GM18951 (cell line): ENCODE data around the gene CLEC12A.
"Not testable (repeated sequence)": the region's sequence is repeated elsewhere in the genome, so short reads cannot be mapped to it uniquely, and the experiment has no call there.

Experiments used
- POLR2A ChIP-seq: IDR thresholded peaks from 4 replicates; pipeline ENCODE4 v1.6.1; 2011; ENCODE audit warnings: mild to moderate bottlenecking; ENCODE audit not compliant: insufficient read length, insufficient read depth; ENCODE audit errors: extremely low read depth
- in situ Hi-C: fragments of 300-500 bp; cut with MboI; formaldehyde crosslinking; loops from one replicate; pipeline ENCODE4 v1.12.0; 2022; ENCODE audit warnings: low sequenced_read_pairs, mixed read lengths, inconsistent platforms; ENCODE audit not compliant: unreplicated experiment

Gene CLEC12A

DNA sequence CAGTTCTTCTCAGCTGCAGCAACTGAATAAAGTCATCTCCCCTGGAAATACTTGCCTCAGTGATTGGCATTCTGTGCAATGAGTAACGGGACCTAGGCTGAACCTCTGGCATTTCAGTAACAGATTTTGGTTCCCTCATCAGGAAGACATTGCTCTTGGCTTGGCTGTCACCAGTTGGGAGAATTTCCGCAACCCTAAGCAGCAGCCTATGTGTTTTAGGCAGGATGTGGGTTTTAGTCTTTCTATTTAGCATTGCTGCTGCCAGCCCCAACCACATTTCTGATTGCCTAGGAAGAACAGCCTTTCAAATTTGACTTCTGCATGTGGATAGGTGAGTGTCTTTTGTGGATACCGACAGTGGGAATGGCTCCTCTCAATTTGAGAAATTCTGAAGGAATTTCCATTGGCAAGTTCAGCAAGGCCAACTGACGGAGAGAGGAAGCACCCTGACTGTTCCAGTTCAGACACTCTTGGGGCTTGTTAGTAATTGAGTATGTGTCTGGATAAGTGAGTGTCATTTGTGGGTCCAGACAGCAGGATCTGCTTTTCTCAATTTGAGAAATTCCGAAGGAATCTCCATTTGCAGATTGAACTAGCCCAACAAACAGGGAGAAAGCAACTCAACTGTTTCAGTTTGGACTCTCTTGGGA lies 20.1 kb upstream of the CLEC12A start:
- in situ Hi-C loops = no loop called here
- TF ChIP-seq POLR2A = no peak

DNA sequence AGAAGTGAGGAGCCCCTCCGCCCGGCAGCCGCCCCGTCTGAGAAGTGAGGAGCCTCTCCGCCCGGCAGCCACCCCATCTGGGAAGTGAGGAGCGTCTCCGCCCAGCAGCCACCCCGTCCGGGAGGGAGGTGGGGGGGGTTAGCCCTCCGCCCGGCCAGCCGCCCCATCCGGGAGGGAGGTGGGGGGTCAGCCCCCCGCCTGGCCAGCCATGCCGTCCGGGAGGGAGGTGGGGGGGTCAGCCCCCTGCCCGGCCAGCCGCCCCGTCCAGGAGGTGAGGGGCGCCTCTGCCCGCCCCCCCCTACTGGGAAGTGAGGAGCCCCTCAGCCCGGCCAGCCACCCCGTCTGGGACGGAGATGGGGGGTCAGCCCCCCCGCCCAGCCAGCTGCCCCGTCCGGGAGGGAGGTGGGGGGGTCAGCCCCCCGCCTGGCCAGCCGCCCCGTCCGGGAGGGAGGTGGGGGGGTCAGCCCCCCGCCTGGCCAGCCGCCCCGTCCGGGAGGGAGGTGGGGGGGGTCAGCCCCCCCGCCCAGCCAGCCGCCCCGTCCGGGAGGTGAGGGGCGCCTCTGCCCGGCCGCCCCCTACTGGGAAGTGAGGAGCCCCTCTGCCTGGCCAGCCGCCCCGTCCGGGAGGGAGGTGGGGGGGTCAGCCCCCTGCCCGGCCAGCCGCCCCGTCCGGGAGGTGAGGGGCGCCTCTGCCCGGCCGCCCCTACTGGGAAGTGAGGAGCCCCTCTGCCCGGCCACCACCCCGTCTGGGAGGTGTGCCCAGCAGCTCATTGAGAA lies 18.1 kb upstream of the CLEC12A start:
- in situ Hi-C loops = not testable (repeated sequence)

DNA sequence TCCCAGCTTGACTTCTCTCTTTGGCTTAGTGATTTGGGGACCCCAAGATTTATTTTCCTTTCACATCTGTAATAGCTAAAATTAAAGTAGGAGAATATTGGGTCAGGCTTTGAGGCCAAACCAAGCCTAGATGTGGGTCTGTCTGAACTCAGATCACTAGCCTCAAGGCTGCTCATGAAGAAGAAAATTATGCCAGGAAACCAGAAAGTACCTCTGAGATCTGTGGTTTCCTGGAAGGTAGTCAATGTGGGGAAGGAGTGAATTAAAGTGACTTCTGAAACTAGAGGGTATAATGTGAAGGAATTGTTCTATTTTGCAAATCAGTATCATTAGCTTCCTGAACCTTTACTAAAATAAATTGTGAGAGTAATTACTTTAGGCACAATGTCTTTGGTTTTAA lies 13.4 kb upstream of the CLEC12A start:
- in situ Hi-C loops = no loop called here

DNA sequence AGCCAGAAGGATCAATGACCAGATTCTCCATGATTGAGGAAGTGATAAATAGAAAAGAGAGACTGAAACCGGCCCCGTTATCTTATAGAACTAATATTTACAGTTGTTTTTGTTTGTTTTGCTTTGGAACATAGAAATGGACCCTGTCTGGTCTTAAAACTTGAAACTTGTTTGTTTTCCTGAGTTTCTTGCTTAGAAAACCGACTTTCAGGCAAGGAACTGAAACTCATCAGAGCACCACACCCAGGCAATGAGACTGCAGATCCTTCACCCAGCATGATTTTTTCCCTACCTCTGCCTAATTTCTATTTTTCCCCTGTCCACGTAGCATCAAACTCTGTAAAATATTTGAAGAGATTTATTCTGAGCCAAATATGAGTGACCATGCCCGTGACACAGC lies 10.6 kb upstream of the CLEC12A start:
- in situ Hi-C loops = no loop called here
- no peak for TF ChIP-seq POLR2A

More for the DNA sequence above, 13.4 kb upstream of the CLEC12A start:
- TF ChIP-seq POLR2A = no peak

DNA sequence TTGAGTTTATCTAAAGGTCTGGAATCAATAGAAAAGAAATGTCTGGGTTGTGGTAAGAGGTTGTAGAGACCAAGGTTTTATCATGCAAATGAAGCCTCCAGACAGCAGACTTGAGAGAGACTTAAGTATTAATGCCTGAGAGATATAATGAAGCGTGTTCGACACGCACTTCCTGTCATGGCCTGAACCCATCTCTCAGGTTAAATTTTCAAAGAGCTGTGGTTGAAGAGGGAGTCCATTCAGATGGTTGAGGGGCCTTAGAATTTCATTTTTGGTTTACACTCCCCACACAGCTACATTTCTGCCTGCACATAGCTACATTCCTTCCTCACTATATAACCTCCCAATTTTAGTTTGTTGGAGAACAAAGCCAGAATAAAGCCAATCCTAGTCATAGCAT lies 10.1 kb upstream of the CLEC12A start:
- in situ Hi-C loops = no loop called here
- TF ChIP-seq POLR2A = no peak

DNA sequence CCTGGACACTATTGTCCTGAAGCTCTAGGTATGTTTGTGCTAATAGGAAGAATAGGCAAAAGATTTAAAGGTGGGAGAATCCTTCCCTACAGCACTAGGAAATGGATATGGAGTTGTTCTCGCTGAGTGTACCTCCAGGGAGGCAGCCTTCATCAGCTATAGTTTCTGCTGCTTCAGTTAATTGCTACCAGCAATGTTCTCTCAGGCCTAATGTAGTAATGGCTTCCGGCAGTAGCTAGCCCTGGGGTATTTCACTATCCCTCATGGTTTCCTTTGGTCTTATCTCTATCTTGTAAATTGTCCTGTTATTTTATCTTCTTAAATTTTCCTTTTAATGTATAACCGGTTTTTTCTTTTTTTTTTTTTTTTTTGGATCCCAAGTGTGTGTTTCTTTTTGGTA lies 9.3 kb upstream of the CLEC12A start:
- TF ChIP-seq POLR2A = no peak
- in situ Hi-C loops = no loop called here

DNA sequence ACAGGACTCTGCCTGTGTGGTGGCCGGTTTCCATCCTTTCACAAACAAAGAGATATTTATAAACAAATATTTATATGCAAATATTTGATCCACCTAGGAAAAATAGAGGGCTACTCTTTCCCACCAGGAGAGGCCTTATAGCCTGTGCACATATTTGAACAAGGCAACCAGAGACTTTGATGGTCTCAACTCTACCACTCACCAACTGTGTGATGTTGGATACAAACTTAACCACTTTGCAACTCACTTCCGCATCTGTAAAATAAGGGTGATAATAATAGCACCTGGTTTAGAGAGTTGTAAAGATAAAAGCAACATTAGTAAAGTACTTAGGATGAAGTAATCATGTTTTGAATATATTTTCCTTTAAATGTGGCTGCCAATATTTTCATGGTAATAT lies 1.5 kb upstream of the CLEC12A start:
- in situ Hi-C loops = no loop called here
- TF ChIP-seq POLR2A = no peak

DNA sequence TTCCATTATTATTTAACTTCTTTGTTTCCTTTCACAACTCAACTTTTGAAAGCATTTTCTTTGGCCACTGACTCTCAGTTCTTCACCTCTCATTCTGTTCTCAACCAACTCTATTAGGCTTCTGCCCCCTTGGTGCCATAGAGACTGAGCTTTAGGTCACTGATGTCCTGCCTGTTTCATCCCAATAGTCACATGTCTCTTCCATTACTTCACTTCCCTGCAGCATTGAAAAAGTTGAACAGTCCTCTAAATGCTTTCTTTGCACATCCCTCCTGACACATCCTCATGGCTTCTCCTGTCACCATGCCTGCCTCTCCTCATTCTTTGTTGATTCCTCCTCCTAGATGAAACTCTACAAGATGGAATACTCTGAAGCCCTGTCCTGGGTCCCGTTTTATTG lies 2.7 kb downstream of the CLEC12A start:
- TF ChIP-seq POLR2A = no peak
- in situ Hi-C loops = no loop called here

DNA sequence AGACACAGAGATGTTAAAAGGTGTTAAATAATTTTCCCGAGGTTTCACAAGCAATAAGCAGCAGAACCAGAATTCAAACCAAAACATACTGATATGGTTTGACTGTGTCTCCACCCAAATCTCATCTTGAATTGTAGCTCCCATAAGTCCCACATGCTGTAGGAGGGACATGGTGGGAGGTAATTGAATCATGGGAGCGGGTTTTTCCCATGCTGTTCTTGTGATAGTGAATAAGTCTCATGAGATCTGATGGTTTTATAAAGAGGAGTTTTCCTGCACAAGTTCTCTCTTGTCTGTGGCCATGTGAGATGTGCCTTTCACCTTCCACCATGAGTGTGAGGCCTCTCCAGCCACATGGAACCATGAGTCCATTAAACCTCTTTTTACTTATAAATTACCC lies 3.5 kb downstream of the CLEC12A start:
- in situ Hi-C loops = not testable (repeated sequence)

DNA sequence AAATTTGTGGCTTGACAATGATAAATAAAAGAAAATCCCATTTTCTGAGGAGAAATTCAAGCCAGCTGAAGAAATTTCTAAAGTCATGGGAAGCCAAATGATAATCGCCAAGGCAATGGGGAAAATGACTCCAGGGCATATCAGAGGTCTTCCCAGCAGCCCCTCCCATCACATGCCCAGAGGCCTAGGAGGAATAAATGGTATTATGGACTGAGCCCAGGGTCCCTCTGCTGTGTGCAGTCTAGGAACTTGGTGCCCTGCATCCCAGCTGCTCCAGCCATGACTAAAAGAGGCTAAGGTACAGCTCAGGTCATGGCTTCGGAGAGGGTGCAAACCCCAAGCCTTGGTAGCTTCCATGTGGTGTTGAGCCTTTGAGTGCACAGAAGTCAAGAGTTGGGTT lies 4.4 kb downstream of the CLEC12A start:
- TF ChIP-seq POLR2A = no peak
- in situ Hi-C loops = no loop called here

DNA sequence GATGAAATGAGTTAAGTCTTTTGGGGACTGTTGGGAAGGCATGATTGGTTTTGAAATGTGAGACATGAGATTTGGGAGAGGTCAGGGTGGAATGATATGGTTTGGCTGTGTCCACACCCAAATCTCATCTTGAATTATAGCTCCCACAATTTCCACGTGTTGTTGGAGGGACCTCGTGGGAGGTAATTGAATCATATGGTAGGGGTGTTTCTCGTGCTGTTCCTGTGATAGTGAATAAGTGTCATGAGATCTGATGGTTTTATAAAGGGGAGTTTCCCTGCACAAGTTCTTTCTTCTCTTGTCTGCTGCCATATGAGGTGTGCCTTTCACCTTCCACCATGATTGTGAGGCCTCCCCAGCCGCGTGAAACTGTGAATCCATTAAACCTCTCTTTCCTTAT lies 5.4 kb downstream of the CLEC12A start:
- in situ Hi-C loops = not testable (repeated sequence)

DNA sequence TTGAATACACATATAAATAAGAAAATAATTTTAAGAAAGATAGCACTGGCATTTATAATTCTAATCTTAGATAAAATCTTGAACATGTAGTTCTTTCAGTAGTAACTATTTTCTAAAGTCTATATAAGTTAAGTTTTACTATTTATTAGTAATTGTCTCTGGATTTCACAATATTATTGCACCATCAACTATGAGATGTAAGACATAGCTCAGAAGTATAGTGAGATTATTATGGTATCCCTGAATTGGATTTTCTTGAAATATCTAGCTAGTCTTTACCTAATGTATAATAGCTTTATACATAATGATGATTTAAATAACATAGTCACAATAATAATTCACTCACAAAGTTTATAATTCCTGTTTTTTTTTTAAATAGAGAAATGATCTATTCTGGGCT lies 6.7 kb downstream of the CLEC12A start:
- no peak for TF ChIP-seq POLR2A
- in situ Hi-C loops = no loop called here

DNA sequence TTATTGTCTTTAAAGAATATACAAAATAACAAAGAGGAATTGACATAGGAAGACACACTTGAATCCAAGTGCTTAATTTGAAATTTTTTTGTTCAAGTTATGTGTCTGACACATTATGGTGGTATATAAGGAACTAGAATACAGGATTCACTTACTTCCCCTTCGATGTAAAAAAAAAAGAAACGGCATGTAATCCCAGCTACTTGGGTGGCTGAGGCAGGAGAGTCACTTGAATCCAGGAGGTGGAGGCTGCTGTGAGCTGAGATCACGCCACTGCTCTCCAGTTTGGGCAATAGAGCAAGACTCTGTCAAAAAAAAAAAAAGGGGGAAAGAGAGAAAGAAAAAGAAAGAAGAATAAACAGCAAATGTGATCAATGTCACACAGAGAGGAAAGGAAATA lies 8.9 kb downstream of the CLEC12A start:
- in situ Hi-C loops = no loop called here
- TF ChIP-seq POLR2A = no peak

DNA sequence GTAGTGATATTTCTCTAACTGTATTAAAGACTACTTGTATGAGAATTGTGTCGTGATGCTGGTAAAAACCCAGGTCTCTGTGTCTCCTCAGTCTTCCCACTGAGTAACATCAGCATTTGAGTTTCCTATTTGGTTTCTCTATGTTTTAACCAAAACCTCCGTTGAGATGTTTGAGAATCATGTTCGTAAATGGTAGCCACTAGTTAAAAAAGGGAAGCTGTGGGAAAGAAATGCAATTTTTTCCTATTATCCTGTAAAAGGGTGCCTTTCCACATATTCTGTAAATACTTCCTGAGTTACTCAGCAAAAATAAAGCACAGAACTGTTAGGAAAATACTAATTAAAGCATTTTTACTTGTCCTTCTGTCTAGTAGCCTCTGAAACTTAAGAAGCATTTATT lies 20.7 kb downstream of the CLEC12A start:
- in situ Hi-C loops = no loop called here
- no peak for TF ChIP-seq POLR2A

DNA sequence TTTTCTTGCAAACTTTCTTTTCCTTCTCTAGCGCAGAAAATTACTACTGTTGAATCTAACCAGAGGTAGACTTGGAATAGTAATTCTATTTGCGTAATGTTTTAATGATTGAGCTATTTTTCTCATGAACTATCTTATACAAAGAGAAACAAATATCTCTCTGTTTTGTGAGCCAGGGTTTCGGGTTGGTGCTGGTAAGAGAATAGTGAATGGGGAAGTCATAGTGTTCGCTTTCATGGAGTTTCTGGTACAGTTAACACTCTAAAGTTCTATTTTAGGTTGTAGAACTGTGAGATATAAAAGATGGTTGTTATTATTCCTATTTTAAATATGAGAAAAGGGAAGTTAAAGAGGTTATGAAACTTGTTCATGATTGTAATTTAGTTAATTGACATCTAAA lies 21.1 kb downstream of the CLEC12A start:
- no peak for TF ChIP-seq POLR2A
- in situ Hi-C loops = no loop called here
